ENCODE data around the gene NDUFAB1. TPM values are rescaled to one million over a fixed set of nuclear protein-coding genes. Genes with fewer than 3 reads are reported as not detected.

NDUFAB1 gene
- total and polyA plus RNA-seq, 2 of the 13 experiments (the other 11 are each of a cell fraction or from before 2014, with no cell fraction given) = 221 to 601 TPM

DNA sequence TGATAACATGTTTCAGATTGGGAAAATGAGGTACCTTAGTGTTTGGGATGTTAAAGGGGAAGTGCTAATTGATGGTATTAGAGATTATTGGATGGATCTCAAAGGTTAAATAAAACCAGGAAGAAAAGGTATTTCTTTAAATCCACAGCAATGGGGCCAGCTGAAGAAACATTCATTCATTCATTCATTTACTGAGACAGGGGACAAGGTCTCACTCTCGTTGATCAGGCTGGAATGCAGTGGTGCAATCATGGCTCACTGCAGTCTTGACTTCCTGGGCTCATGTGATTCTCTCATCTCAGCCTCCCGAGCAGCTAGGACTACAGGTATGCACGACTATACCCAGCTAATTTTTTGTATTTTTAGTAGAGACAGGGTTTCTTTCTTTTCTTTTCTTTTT is 58.7 kb downstream of the NDUFAB1 start:
- H3K9me3 ChIP-seq (ENCODE audit: low read length) = no peaks in the 10 kb centered on the region
- no TSS peak for BruUV-seq (replicated peaks)
- H3K4me3 ChIP-seq (replicated peaks in 1 of 3; ENCODE audit: insufficient read depth in 1 of 3, low read depth in 2 of 3, low read length in 3 of 3) = no peak overlapping the region
- peaks cover 40 to 58% of the 10 kb centered on the region in 2 experiments for H3K36me3 ChIP-seq (replicated peaks in 1 of 2; ENCODE audit: control insufficient read depth in 1 of 2, insufficient read depth in 2 of 2, low read length in 2 of 2)
- ATAC-seq = peak; percentile 44
- no peak overlapping the region for H2AFZ ChIP-seq (ENCODE audit: low read length)
- no peak overlapping the region for H3K9ac ChIP-seq (ENCODE audit: insufficient read depth, low read depth, low read length)
- peaks cover 47% of the 10 kb centered on the region for H3K4me1 ChIP-seq (ENCODE audit: insufficient read depth, low read length)
- DNase-seq (ENCODE audit: low spot score) = peak; percentile 83
- H3K27ac ChIP-seq (ENCODE audit: extremely low read length, insufficient read depth, low read length) = peak overlapping the region; percentile 91
- FAIRE-seq = no peak
- 36% methylated on average over 3 of the region's 3 CpGs for WGBS (ENCODE audit: low lambda C conversion rate)
- POLR2A ChIA-PET = interaction anchor here (0.6 to 5.5 kb wide), 7 partner anchors 10 to 1163 kb away, joined by 3 to 64 read pairs (median 14); partner anchors contain the start of genes DCTN5, EARS2, NDUFAB1 and PALB2
- no peaks in the 10 kb centered on the region for H3K27me3 ChIP-seq (ENCODE audit: control insufficient read depth in 1 of 2, insufficient read depth in 2 of 2, low read length in 2 of 2)
- in situ Hi-C loops (cut with HindIII; ENCODE audit: extremely low pct_ligation_motif_present, low pct_unique_long_range_greater_than_20kb) = no loop called here
- H4K20me1 ChIP-seq (ENCODE audit: insufficient read depth, low read length) = no peaks in the 10 kb centered on the region
- peaks cover 4% of the 10 kb centered on the region for H3K79me2 ChIP-seq (ENCODE audit: insufficient read depth, low read length)
- no peak overlapping the region for H3K4me2 ChIP-seq (ENCODE audit: low read depth, low read length)
- intact Hi-C loops (cut with micrococcal nuclease; ENCODE audit: unreplicated experiment) = no loop called here
- CTCF ChIA-PET (ENCODE audit: low intra/inter-chr PET ratio, low total read pairs) = no interaction called here
- TF ChIP-seq, protein P1, sequence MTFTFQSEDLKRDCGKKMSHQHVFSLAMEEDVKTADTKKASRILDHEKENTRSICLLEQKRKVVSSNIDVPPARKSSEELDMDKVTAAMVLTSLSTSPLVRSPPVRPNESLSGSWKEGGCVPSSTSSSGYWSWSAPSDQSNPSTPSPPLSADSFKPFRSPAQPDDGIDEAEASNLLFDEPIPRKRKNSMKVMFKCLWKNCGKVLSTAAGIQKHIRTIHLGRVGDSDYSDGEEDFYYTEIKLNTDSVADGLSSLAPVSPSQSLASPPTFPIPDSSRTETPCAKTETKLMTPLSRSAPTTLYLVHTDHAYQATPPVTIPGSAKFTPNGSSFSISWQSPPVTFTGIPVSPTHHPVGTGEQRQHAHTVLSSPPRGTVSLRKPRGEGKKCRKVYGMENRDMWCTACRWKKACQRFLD (CRISPR knock-in tag; IDR thresholded peaks at IDR 0.05; ENCODE audit: borderline replicate concordance) = no peak
- TF ChIP-seq TOE1 (CRISPR knock-in tag; IDR thresholded peaks at IDR 0.05) (no peak), ZNF546 (CRISPR knock-in tag; conservative IDR thresholded peaks at IDR 0.05) (no peak), ZNF724P (CRISPR knock-in tag; IDR thresholded peaks at IDR 0.05; ENCODE audit: borderline replicate concordance) (no peak), GABPA (IDR thresholded peaks at IDR 0.05; ENCODE audit: low read depth, low read length) (no peak), GABPA (CRISPR knock-in tag; IDR thresholded peaks at IDR 0.05; ENCODE audit: low read depth) (0 out of 2 replicates have a peak, but pooled peaks have one; percentile 16), ZNF362 (CRISPR knock-in tag; IDR thresholded peaks at IDR 0.05; ENCODE audit: borderline replicate concordance) (no peak), ZNF709 (CRISPR knock-in tag; IDR thresholded peaks at IDR 0.05) (no peak), HNF4G (IDR thresholded peaks at IDR 0.05; ENCODE audit: borderline replicate concordance, low read depth, low read length) (peak; percentile 36; the same call in 1 of the 2 replicates), HNF4G (CRISPR knock-in tag; IDR thresholded peaks at IDR 0.05; ENCODE audit: borderline replicate concordance, low read depth) (no peak), HNRNPH1 (optimal IDR thresholded peaks at IDR 0.05; ENCODE audit: low read depth, low read length) (no peak), SKI (IDR thresholded peaks at IDR 0.05; ENCODE audit: partially characterized antibody) (peak; percentile 62), ZFP36L1 (CRISPR knock-in tag; IDR thresholded peaks at IDR 0.05) (no peak), KMT2B (CRISPR knock-in tag; IDR thresholded peaks at IDR 0.05) (no peak), NCOR1 (IDR thresholded peaks at IDR 0.05; ENCODE audit: borderline replicate concordance, low read length) (no peak), ZNF549 (CRISPR knock-in tag; IDR thresholded peaks at IDR 0.05) (no peak), GLI4 (CRISPR knock-in tag; IDR thresholded peaks at IDR 0.05; ENCODE audit: borderline replicate concordance) (no peak), FOXA1 (IDR thresholded peaks at IDR 0.05) (no peak), FOXA1 (CRISPR knock-in tag; IDR thresholded peaks at IDR 0.05) (0 out of 2 replicates have a peak, but pooled peaks have one; percentile 41), GATAD1 (CRISPR knock-in tag; IDR thresholded peaks at IDR 0.05) (no peak; the same call in 1 of the 2 replicates), SNAPC5 (CRISPR knock-in tag; IDR thresholded peaks at IDR 0.05; ENCODE audit: borderline replicate concordance) (no peak), GZF1 (CRISPR knock-in tag; IDR thresholded peaks at IDR 0.05) (no peak), ZFYVE20 (CRISPR knock-in tag; IDR thresholded peaks at IDR 0.05; ENCODE audit: borderline replicate concordance, low read depth) (no peak)
- TF ChIP-seq, protein P2, sequence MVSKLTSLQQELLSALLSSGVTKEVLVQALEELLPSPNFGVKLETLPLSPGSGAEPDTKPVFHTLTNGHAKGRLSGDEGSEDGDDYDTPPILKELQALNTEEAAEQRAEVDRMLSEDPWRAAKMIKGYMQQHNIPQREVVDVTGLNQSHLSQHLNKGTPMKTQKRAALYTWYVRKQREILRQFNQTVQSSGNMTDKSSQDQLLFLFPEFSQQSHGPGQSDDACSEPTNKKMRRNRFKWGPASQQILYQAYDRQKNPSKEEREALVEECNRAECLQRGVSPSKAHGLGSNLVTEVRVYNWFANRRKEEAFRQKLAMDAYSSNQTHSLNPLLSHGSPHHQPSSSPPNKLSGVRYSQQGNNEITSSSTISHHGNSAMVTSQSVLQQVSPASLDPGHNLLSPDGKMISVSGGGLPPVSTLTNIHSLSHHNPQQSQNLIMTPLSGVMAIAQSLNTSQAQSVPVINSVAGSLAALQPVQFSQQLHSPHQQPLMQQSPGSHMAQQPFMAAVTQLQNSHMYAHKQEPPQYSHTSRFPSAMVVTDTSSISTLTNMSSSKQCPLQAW (CRISPR knock-in tag; IDR thresholded peaks at IDR 0.05) = no peak

Measured in HepG2 (cell line).